Activated CD4-positive, alpha-beta T cell treated with anti-CD3 and anti-CD28 coated beads for 36 hours (primary cell): ENCODE measurements around the gene ATP13A4. TPM values are rescaled to one million over a fixed set of nuclear protein-coding genes. Genes with fewer than 3 reads are reported as not detected.

ENCODE experiments used
- ATAC-seq: fragments of 200-7000 bp; cut with Tn5 transposase; one replicate; pipeline ENCODE4 v1.10.0; 2021; ENCODE audit warnings: mild to moderate bottlenecking, moderate library complexity
- CTCF ChIA-PET: fragments of 350-600 bp; sonication (Branson Sonifier 250); formaldehyde crosslinking; loops from one replicate; lab custom pipeline; 2021; ENCODE audit warnings: antibody characterized with exemption; lab: Charles Lee
- POLR2A ChIA-PET: fragments of 350-600 bp; sonication (Branson Sonifier 250); formaldehyde crosslinking; loops from one replicate; lab custom pipeline; 2021; ENCODE audit warnings: antibody characterized with exemption, inconsistent platforms; lab: Charles Lee
- DNase-seq: peaks from one replicate; pipeline ENCODE4 v3.0.0-alpha.2; 2020
- H3K27ac Mint-ChIP-seq: one replicate; pipeline ENCODE4 v1.8.0; 2021; ENCODE audit warnings: mixed read lengths
- H3K27me3 Mint-ChIP-seq: one replicate; pipeline ENCODE4 v1.8.0; 2021; ENCODE audit warnings: mixed read lengths
- H3K36me3 Mint-ChIP-seq: one replicate; pipeline ENCODE4 v1.8.0; 2021; ENCODE audit warnings: low read depth, mixed read lengths
- H3K4me1 Mint-ChIP-seq: one replicate; pipeline ENCODE4 v1.8.0; 2021; ENCODE audit warnings: mixed read lengths
- H3K4me3 Mint-ChIP-seq: one replicate; pipeline ENCODE4 v1.8.0; 2021; ENCODE audit warnings: mild to moderate bottlenecking, moderate library complexity, mixed read lengths
- H3K9me3 Mint-ChIP-seq: one replicate; pipeline ENCODE4 v1.8.0; 2021; ENCODE audit warnings: low read depth, mixed read lengths
- intact Hi-C, 2 experiments: fragments of 100-400 bp; cut with DNase I in 1 of 2; cut with micrococcal nuclease in 1 of 2; formaldehyde crosslinking; loops; one replicate each; pipeline versions ENCODE4 v1.14.2 to v1.15.1; 2022 to 2024; cut with DNase I, micrococcal nuclease
- total RNA-seq, 2 experiments: library from RNA; stranded (reverse); gene quantifications; one replicate each; pipeline ENCODE4 v1.2.3, GENCODE V29; 2021

The ATP13A4 gene
- total RNA-seq, 2 experiments from 2014 or later, result 1.1 to 3.3 TPM

DNA sequence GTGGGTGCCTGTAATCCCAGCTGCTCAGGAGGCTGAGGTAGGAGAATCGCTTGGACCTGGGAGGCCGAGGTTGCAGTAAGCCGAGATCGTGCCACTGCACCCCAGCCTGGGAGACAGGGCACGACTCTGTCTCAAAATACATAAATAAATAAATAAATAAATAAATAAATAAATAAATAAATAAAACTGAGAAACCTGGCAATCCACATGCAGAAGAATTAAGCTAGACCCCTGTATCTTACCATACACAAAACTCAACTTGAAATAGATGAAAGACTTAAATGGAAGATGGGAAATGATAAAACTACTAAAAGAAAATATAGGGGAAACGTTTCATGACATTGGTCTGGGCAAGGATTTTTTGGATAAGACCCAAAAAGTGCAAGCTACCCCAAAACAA is 58.0 kb downstream of the ATP13A4 start:
- ATAC-seq (no peak), DNase-seq (no peak)
- no peak overlapping the region for H3K4me3 Mint-ChIP-seq
- intact Hi-C loops, result no loop called here
- ChIA-PET CTCF (interaction anchor here (0.6 kb wide), 1 partner anchor 701 kb away, joined by 3 read pairs; no protein-coding TSS in a partner anchor), POLR2A (no interaction called here)
- no peaks in the 10 kb centered on the region for H3K36me3 Mint-ChIP-seq
- H3K27me3 Mint-ChIP-seq, result no peaks in the 10 kb centered on the region
- no peaks in the 10 kb centered on the region for H3K4me1 Mint-ChIP-seq
- H3K9me3 Mint-ChIP-seq, result no peaks in the 10 kb centered on the region
- no peak overlapping the region for H3K27ac Mint-ChIP-seq

- H3K36me3 Mint-ChIP-seq, result no peaks in the 10 kb centered on the region
- ChIA-PET POLR2A (no interaction called here), CTCF (interaction anchor here (1.1 kb wide), 1 partner anchor 10 kb away, joined by 3 read pairs; no protein-coding TSS in a partner anchor)
- DNase-seq, result no peak
- no peaks in the 10 kb centered on the region for H3K9me3 Mint-ChIP-seq
- H3K27me3 Mint-ChIP-seq, result peaks cover 5% of the 10 kb centered on the region
- no peaks in the 10 kb centered on the region for H3K4me1 Mint-ChIP-seq
- no peak for ATAC-seq
- intact Hi-C loops, result no loop called here
- H3K27ac Mint-ChIP-seq, result no peak overlapping the region
- H3K4me3 Mint-ChIP-seq, result no peak overlapping the region
Measured at GRCh38 chr3:193491026-193491425, 63.7 kb downstream of the ATP13A4 start.

- Mint-ChIP-seq H3K27ac (no peak overlapping the region), H3K36me3 (no peaks in the 10 kb centered on the region), H3K4me3 (no peak overlapping the region), H3K9me3 (no peaks in the 10 kb centered on the region), H3K4me1 (no peaks in the 10 kb centered on the region), H3K27me3 (peaks cover 5% of the 10 kb centered on the region)
- CTCF ChIA-PET, result interaction anchor here (1.1 kb wide), 1 partner anchor 11 kb away, joined by 3 read pairs; no protein-coding TSS in a partner anchor
- no peak for DNase-seq
- POLR2A ChIA-PET, result no interaction called here
- intact Hi-C loops, result no loop called here
- no peak for ATAC-seq
Measured at GRCh38 chr3:193490580-193490979, 64.1 kb downstream of the ATP13A4 start.

- CTCF ChIA-PET, result interaction anchor here (1.1 kb wide), 1 partner anchor 11 kb away, joined by 3 read pairs; no protein-coding TSS in a partner anchor
- Mint-ChIP-seq H3K4me3 (no peak overlapping the region), H3K4me1 (no peaks in the 10 kb centered on the region), H3K27ac (no peak overlapping the region), H3K9me3 (no peaks in the 10 kb centered on the region), H3K27me3 (peaks cover 5% of the 10 kb centered on the region), H3K36me3 (no peaks in the 10 kb centered on the region)
- DNase-seq, result no peak
- POLR2A ChIA-PET, result no interaction called here
- ATAC-seq, result no peak
- intact Hi-C loops, result no loop called here
Measured at GRCh38 chr3:193489949-193490348, 64.7 kb downstream of the ATP13A4 start.

GRCh38 chr3:193488741-193489140 is 66.0 kb downstream of the ATP13A4 start:
- H3K9me3 Mint-ChIP-seq, result no peaks in the 10 kb centered on the region
- no peaks in the 10 kb centered on the region for H3K36me3 Mint-ChIP-seq
- no peak overlapping the region for H3K4me3 Mint-ChIP-seq
- ChIA-PET POLR2A (no interaction called here), CTCF (no interaction called here)
- intact Hi-C loops, result no loop called here
- DNase-seq, result no peak
- no peak overlapping the region for H3K27ac Mint-ChIP-seq
- peaks cover 5% of the 10 kb centered on the region for H3K27me3 Mint-ChIP-seq
- H3K4me1 Mint-ChIP-seq, result no peaks in the 10 kb centered on the region
- ATAC-seq, result no peak

- ATAC-seq, result no peak
- CTCF ChIA-PET, result no interaction called here
Measured at GRCh38 chr3:193483988-193484539, 70.6 kb downstream of the ATP13A4 start.

GRCh38 chr3:193481436-193481835 is 73.3 kb downstream of the ATP13A4 start:
- no peak for ATAC-seq
- ChIA-PET POLR2A (no interaction called here), CTCF (no interaction called here)
- H3K27ac Mint-ChIP-seq, result no peak overlapping the region
- H3K27me3 Mint-ChIP-seq, result peaks cover 2% of the 10 kb centered on the region
- intact Hi-C loops, result no loop called here
- H3K4me1 Mint-ChIP-seq, result no peaks in the 10 kb centered on the region
- no peak overlapping the region for H3K4me3 Mint-ChIP-seq
- H3K36me3 Mint-ChIP-seq, result no peaks in the 10 kb centered on the region
- no peaks in the 10 kb centered on the region for H3K9me3 Mint-ChIP-seq
- DNase-seq, result no peak

More at GRCh38 chr3:193483988-193484539, 70.6 kb downstream of the ATP13A4 start:
- H3K9me3 Mint-ChIP-seq, result no peaks in the 10 kb centered on the region
- DNase-seq, result no peak
- intact Hi-C loops, result no loop called here
- H3K4me1 Mint-ChIP-seq, result no peaks in the 10 kb centered on the region
- no peak overlapping the region for H3K4me3 Mint-ChIP-seq
- peaks cover 5% of the 10 kb centered on the region for H3K27me3 Mint-ChIP-seq
- H3K27ac Mint-ChIP-seq, result no peak overlapping the region
- no peaks in the 10 kb centered on the region for H3K36me3 Mint-ChIP-seq
- POLR2A ChIA-PET, result no interaction called here

GRCh38 chr3:193474446-193474845 is 80.2 kb downstream of the ATP13A4 start:
- intact Hi-C loops, result no loop called here
- ATAC-seq (no peak), DNase-seq (no peak)
- Mint-ChIP-seq H3K4me1 (no peaks in the 10 kb centered on the region), H3K27me3 (peaks cover 2% of the 10 kb centered on the region), H3K9me3 (no peaks in the 10 kb centered on the region), H3K4me3 (no peak overlapping the region), H3K36me3 (no peaks in the 10 kb centered on the region), H3K27ac (no peak overlapping the region)
- ChIA-PET CTCF (interaction anchor here (1.4 kb wide), 1 partner anchor 14 kb away, joined by 5 read pairs; no protein-coding TSS in a partner anchor), POLR2A (no interaction called here)

DNA sequence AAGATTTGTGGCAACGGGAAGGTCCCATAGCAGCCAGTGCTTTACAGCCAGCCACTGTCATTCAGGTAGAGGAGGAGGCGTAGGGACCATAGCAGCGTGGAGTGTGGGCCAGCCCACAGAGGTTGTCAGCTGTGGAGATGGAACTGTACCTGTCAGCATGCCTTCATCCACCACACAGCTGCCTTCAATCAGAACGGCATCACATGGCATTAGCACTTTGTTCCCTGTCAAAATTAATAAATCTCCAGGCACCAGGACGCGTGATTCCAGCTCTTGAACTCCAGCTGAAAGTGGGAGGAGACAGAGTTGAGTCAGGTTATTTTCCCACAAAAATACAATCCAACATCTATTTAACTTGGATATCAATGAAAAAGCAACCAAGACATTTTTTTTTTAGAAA is 84.0 kb downstream of the ATP13A4 start:
- H3K27ac Mint-ChIP-seq, result no peak overlapping the region
- intact Hi-C loops, result no loop called here
- H3K36me3 Mint-ChIP-seq, result no peaks in the 10 kb centered on the region
- no peak for DNase-seq
- H3K27me3 Mint-ChIP-seq, result peaks cover 2% of the 10 kb centered on the region
- H3K4me3 Mint-ChIP-seq, result no peak overlapping the region
- H3K9me3 Mint-ChIP-seq, result no peaks in the 10 kb centered on the region
- no peaks in the 10 kb centered on the region for H3K4me1 Mint-ChIP-seq
- ChIA-PET POLR2A (no interaction called here), CTCF (interaction anchor here (0.7 to 0.9 kb wide), 2 partner anchors 10 to 744 kb away, joined by 3 read pairs; no protein-coding TSS in a partner anchor)
- no peak for ATAC-seq

GRCh38 chr3:193465992-193466608 is 88.6 kb downstream of the ATP13A4 start:
- ATAC-seq (no peak), DNase-seq (no peak)
- ChIA-PET POLR2A (no interaction called here), CTCF (no interaction called here)
- Mint-ChIP-seq H3K9me3 (peaks cover 2% of the 10 kb centered on the region), H3K4me3 (no peak overlapping the region), H3K36me3 (no peaks in the 10 kb centered on the region), H3K27ac (no peak overlapping the region), H3K27me3 (no peaks in the 10 kb centered on the region), H3K4me1 (no peaks in the 10 kb centered on the region)
- intact Hi-C loops, result loop anchor here in 1 of 2 experiments (10.0 kb wide), 1 partner anchor 651 kb away; no protein-coding TSS in a partner anchor

- no peak for ATAC-seq
- Mint-ChIP-seq H3K9me3 (peaks cover 2% of the 10 kb centered on the region), H3K36me3 (no peaks in the 10 kb centered on the region), H3K4me1 (no peaks in the 10 kb centered on the region), H3K27me3 (no peaks in the 10 kb centered on the region), H3K27ac (no peak overlapping the region), H3K4me3 (no peak overlapping the region)
- CTCF ChIA-PET, result interaction anchor here (1.5 kb wide), 1 partner anchor 107 kb away, joined by 4 read pairs; no protein-coding TSS in a partner anchor
- intact Hi-C loops, result loop anchor here in 1 of 2 experiments (10.0 kb wide), 1 partner anchor 650 kb away; no protein-coding TSS in a partner anchor
- POLR2A ChIA-PET, result no interaction called here
- DNase-seq, result no peak
Measured at GRCh38 chr3:193464889-193465288, 89.8 kb downstream of the ATP13A4 start.

DNA sequence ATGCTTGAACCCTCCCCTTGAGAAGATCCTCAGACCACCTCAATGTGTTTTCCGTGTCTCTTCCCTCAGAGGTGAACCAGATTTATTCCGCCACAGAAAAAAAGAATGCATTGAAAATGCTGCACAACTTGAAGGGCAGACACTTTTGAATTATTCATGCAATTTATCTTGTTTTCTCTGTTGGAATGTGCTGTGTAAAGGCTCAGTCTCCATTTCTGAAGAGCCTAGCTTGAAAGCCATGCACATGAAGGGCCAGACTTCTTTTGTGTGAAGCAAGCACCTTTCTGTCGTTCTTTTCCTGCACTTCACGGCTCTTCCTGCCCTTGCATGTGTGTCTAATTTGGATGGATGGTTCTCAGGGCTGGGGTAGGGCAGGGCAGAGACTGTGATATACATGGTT is 97.2 kb downstream of the ATP13A4 start:
- no peak overlapping the region for H3K4me3 Mint-ChIP-seq
- DNase-seq, result no peak
- H3K4me1 Mint-ChIP-seq, result no peaks in the 10 kb centered on the region
- POLR2A ChIA-PET, result no interaction called here
- H3K9me3 Mint-ChIP-seq, result no peaks in the 10 kb centered on the region
- no peaks in the 10 kb centered on the region for H3K27me3 Mint-ChIP-seq
- no peaks in the 10 kb centered on the region for H3K36me3 Mint-ChIP-seq
- no peak overlapping the region for H3K27ac Mint-ChIP-seq
- no peak for ATAC-seq
- CTCF ChIA-PET, result interaction anchor here (2.0 kb wide), 1 partner anchor 115 kb away, joined by 8 read pairs; no protein-coding TSS in a partner anchor
- intact Hi-C loops, result no loop called here
